Effector memory CD8-positive, alpha-beta T cell (primary cell): ENCODE measurements around the gene NELFA.
A peak's percentile ranks its signal among the peaks of the same experiment; 100 is the strongest.
"Not testable (repeated sequence)": the region's sequence is repeated elsewhere in the genome, so short reads cannot be mapped to it uniquely, and the experiment has no call there.

Experiments
- ATAC-seq: fragments of 150-1000 bp; cut with Tn5 transposase; replicated peaks from 2 replicates; pipeline ENCODE4 v1.10.0; 2021; ENCODE audit warnings: mild to moderate bottlenecking, moderate library complexity
- DNase-seq, 3 experiments: peaks; one replicate each; pipeline ENCODE4 v3.0.0; 2021
- H3K27ac Mint-ChIP-seq, 2 donors: one replicate each; pipeline ENCODE4 v1.8.0; 2022; ENCODE audit warnings: mild to moderate bottlenecking in 2 of 2, mixed read lengths in 2 of 2, moderate library complexity in 2 of 2
- H3K27me3 Mint-ChIP-seq, 2 donors: one replicate each; pipeline ENCODE4 v1.8.0; 2022; ENCODE audit warnings: mixed read lengths in 2 of 2
- H3K36me3 Mint-ChIP-seq: one replicate; pipeline ENCODE4 v1.8.0; 2022; ENCODE audit warnings: mild to moderate bottlenecking, moderate library complexity, mixed read lengths; ENCODE audit not compliant: insufficient read depth
- H3K4me1 Mint-ChIP-seq, 2 donors: one replicate each; pipeline ENCODE4 v1.8.0; 2022; ENCODE audit warnings: low read depth in 2 of 2, mixed read lengths in 2 of 2
- H3K4me3 Mint-ChIP-seq, 2 donors: one replicate each; pipeline ENCODE4 v1.8.0; 2022; ENCODE audit warnings: mild to moderate bottlenecking in 2 of 2, mixed read lengths in 2 of 2, moderate library complexity in 2 of 2
- H3K9me3 Mint-ChIP-seq, 2 donors: one replicate each; pipeline ENCODE4 v1.8.0; 2022; ENCODE audit warnings: mixed read lengths in 2 of 2

Gene NELFA

DNA sequence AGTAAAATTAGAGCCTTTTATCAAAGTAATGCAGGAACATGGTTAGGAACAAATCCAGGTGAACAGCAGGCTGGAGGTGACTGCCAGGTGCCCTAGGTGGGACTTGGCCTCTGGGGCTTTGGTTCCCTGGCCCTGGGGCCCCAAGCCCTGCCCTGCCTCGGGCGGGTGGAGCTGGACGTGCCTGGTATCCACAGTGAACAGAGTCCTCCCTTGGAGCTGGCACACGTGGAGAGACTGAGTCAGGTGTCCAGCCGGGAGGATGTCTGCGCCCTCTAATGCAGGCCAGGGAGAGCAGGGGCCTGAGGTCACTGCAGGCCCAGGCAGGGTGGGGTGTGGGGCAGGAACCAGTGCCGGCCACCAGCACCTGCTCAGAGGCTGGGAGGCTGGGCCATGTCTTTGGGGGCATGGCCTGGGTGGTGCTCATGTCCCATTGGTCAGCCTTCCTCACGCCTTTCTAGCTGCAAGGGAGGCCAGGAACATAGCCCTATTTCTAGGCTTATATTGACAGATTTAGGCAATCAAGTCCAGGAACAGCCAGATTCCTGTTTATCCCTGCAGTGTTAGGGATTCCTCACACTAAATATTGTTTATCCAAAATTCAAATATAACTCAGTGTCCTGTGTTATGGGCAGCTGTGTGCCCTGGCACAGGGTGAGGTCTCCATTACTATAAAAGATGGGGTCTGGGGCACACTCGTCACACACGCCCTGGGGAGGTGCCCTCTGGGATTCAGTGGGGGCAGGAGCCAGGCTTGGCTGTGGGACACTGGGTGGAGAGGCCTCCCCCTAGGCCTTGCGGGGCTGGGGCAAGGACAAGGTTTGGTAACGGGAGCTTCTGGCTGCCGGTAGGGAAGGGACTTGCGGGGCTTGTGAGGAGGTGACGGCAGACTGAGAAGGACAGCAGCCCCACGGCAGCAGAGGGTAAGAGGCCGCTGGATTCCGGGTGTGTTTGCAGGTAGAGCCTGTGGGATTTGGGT, 36.1 kb upstream of the NELFA start:
- Mint-ChIP-seq H3K9me3 (no peaks in the 10 kb centered on the region), H3K4me1 (peaks cover 0 to 9% of the 10 kb centered on the region in 2 donors), H3K36me3 (peaks cover 2% of the 10 kb centered on the region), H3K27ac (peak overlapping the region in 1 of 2 donors; percentile 38), H3K27me3 (peaks cover 10 to 34% of the 10 kb centered on the region in 2 donors), H3K4me3 (no peak overlapping the region)
- DNase-seq (no peak), ATAC-seq (no peak)

DNA sequence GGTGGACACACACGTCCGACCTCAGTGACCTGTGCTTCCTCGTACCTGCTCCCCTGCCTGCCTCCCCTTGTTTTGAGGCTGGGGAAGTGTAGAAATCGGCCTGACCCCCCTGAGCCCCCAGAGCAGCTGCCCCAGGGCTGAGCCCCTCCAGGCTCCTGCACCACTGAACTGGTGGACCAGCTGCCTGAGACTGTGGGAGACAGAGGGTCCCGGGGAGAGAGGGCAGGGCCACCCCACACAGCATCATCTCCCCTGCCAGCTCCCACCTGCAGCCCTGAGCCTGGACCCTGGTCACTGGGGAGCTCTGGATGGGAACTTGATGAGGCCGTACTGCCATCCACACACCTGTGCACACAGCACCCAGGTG, 35.3 kb upstream of the NELFA start:
- ATAC-seq (no peak), DNase-seq (no peak)
- Mint-ChIP-seq H3K27me3 (peaks cover 18 to 39% of the 10 kb centered on the region in 2 donors), H3K36me3 (peaks cover 2% of the 10 kb centered on the region), H3K4me3 (peak overlapping the region in 1 of 2 donors; percentile 21), H3K9me3 (no peaks in the 10 kb centered on the region), H3K27ac (peak overlapping the region; percentile 20 to 49), H3K4me1 (peaks cover 0 to 9% of the 10 kb centered on the region in 2 donors)

DNA sequence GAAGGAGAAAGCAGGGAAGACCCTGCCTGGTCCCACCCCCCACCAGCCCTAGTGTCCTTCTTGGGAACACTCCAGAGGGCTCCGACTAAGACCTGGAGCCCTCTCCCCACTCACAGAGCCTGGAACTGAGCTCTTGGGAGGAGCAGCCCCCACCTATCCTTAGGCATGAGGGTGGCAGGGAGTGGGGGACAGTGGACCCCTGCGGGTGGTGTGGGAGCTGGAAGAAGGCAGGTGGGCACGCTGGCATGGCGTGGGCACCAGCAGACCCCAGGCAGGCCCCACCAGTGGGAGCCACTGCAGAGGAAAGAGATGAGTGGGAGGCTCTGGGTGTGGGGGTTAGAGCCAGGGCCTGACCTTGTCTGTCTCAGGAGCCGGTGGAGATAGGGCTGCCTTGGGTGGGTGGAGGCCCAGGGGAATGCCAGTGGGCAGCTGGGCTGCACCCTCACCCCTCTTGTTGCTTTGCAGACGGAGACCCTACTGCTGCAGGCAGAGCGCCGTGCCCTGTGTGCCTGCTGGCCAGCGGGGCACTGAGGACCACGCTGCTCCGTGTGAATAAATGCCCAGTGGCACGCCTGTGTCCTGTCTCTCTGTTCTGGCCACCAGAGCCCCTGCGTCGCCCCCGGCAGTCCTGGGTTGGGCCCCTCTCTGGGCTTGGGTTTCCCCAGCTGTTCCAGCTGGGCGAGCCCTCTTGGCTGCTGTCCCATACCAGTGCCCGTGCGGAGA, 34.8 kb upstream of the NELFA start:
- no peak for DNase-seq
- Mint-ChIP-seq H3K4me1 (peaks cover 0 to 9% of the 10 kb centered on the region in 2 donors), H3K36me3 (peaks cover 2% of the 10 kb centered on the region), H3K27me3 (peaks cover 23 to 40% of the 10 kb centered on the region in 2 donors), H3K9me3 (no peaks in the 10 kb centered on the region), H3K27ac (peak overlapping the region; percentile 20 to 49), H3K4me3 (peak overlapping the region in 1 of 2 donors; percentile 82)
- ATAC-seq, result no peak

DNA sequence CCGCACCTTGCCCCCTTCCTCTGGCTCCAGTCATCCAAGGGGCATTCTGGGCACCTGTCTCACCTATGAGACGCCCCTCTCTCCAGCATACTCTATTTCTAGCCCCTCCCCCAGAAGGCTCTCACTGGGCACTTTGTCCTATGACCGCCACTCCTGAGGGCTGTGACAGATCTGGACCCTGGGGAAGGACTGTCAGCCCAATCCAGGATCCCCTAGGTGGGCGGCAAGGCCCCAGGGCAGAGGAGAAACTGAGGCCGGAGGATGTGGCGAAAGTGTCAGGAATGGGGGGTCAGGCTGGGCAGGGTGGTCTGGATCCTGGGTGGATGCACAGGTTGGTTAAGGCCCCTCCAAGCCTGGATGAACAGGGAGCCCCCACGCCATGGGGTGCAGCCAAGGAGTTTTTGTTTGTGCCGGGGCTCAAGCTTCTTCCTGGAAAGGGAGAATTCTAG, 34.2 kb upstream of the NELFA start:
- H3K9me3 Mint-ChIP-seq, result no peaks in the 10 kb centered on the region
- peak overlapping the region; percentile 71 to 82 for H3K4me3 Mint-ChIP-seq
- H3K27ac Mint-ChIP-seq, result no peak overlapping the region

DNA sequence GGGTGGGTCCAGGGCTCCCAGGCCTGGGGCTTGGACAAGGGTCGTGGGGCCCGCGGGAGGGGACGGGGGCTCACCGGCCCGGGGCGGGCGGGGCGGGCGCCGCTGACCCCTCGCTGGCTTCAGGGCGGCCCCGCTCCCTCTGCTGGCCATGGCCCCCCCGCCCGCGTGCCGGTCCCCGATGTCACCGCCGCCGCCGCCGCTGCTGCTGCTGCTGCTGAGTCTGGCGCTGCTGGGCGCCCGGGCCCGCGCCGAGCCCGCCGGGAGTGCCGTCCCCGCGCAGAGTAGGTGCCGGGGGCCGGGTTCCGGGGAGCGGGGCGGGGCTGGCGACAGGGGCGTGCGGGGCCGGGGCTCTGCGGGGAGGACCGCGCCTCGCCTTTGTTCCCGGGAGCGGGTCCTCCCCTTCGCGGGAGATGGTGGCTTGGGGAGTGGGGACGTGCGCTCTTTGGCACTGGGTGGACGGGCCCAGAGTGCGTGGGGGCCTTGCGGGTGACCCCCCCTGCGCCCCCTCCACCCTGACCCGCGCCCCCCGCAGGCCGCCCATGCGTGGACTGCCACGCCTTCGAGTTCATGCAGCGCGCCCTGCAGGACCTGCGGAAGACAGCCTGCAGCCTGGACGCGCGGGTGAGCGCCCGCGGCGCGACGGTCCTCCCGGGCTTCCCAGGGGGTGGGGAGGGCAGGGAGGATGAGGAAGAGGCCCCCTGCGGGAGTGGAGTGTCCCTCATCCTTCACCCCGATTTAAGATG, 33.6 kb upstream of the NELFA start:
- peak overlapping the region; percentile 79 to 82 for H3K4me3 Mint-ChIP-seq
- peak; percentile 31 to 41 (median 34) for DNase-seq
- no peak overlapping the region for H3K27ac Mint-ChIP-seq
- H3K36me3 Mint-ChIP-seq, result peaks cover 2% of the 10 kb centered on the region
- peaks cover 0 to 9% of the 10 kb centered on the region in 2 donors for H3K4me1 Mint-ChIP-seq
- peaks cover 24 to 31% of the 10 kb centered on the region in 2 donors for H3K27me3 Mint-ChIP-seq
- ATAC-seq, result peak; percentile 73
- no peaks in the 10 kb centered on the region for H3K9me3 Mint-ChIP-seq

More for the DNA sequence above, 34.2 kb upstream of the NELFA start:
- ATAC-seq (no peak), DNase-seq (no peak)
- Mint-ChIP-seq H3K4me1 (peaks cover 0 to 9% of the 10 kb centered on the region in 2 donors), H3K36me3 (peaks cover 2% of the 10 kb centered on the region), H3K27me3 (peaks cover 24 to 37% of the 10 kb centered on the region in 2 donors)

DNA sequence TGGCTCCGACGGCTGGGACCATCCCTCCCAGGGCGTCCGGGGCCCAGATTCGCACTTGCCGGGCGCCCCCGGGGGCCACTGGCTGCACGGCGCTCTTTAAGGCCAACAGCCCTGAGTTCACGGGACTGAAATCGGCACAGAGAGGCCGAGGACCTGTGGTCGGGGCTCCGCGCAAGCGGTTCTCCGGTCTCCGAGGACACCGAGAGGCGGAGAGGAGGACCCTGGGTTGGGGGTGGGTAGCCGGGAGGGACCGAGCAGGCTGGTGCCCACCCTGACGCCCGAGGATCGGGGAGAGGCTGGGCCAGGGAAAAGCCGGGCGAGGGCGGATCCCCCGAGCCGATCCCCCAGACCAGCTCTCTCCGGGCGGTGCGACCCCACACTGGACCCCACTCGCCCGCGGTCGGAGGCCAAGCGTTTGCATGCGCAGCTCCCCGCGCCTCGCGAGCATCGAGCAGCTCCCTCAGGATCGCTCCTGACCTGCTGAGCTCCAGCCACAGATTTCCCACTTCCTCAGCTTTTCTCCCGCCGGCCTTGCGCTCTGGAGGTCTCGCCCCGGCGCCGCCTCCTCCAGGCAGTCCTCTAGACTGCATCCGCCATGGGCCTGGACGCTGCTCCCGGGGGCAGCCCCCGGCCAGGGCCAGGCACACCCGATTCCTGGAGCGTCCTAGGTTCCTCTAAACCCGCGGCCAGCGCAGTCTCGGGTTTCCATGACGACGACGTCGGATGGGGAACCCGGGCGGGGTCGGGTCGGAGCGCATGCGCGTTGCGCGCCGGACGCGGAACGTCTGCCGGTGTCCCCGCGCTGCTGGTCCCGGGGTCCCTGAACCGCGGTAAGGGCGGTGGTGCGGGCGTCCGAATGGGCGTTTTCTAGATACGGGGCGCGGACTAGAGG, 32.7 kb upstream of the NELFA start:
- peak overlapping the region; percentile 79 to 82 for H3K4me3 Mint-ChIP-seq
- no peak overlapping the region for H3K27ac Mint-ChIP-seq
- DNase-seq, result peak; percentile 69 to 75 (median 72)
- H3K4me1 Mint-ChIP-seq, result peaks cover 0 to 9% of the 10 kb centered on the region in 2 donors
- no peaks in the 10 kb centered on the region for H3K9me3 Mint-ChIP-seq
- peaks cover 2% of the 10 kb centered on the region for H3K36me3 Mint-ChIP-seq
- peak; percentile 72 for ATAC-seq
- peaks cover 33 to 36% of the 10 kb centered on the region in 2 donors for H3K27me3 Mint-ChIP-seq

DNA sequence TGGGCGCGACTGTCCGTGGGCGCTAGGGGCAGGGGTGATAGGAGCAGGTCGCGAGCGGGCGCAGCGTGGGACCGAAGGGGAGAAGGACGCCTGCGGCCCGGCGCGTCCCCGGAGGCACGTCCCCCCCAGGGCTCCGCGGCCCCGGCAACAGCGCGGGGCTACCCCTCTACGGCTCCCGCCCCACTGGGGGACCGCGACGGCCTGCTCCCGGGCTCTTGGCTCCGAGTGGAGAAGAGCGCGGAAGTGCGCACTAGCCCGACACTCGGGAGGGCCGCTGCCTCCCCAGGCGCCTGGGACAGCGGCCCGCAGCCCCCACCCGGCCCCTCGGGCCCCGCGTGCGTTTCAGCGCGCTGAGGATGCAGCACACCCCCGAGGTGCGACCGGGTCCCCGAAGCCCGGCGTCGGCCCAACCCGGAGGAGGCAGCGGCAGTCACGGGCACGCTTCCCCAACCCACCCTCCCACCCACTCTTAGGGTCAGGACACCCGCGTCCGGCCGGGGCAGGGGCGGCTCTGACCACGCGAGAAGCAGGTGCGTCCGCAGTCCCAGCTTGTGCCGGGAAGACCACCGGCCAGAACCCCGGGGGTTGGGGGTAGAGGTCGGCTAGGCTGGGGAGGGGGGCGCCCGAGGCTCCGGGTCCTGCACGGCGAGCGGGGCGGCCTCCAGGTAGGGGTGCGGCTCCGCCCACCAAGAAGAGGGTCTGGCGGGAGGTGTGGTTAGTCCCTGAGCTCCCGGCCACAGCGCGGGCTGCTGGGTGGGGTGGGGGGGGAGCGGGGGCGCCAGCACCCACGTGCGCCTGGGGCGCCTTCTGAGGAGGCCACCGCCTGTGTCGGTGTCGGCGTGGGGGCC, 31.8 kb upstream of the NELFA start:
- Mint-ChIP-seq H3K4me1 (peaks cover 0 to 6% of the 10 kb centered on the region in 2 donors), H3K27me3 (peaks cover 35 to 37% of the 10 kb centered on the region in 2 donors), H3K36me3 (peaks cover 2% of the 10 kb centered on the region), H3K27ac (peak overlapping the region in 1 of 2 donors; percentile 12), H3K9me3 (no peaks in the 10 kb centered on the region), H3K4me3 (peak overlapping the region; percentile 79 to 82)
- ATAC-seq, result no peak
- no peak for DNase-seq

DNA sequence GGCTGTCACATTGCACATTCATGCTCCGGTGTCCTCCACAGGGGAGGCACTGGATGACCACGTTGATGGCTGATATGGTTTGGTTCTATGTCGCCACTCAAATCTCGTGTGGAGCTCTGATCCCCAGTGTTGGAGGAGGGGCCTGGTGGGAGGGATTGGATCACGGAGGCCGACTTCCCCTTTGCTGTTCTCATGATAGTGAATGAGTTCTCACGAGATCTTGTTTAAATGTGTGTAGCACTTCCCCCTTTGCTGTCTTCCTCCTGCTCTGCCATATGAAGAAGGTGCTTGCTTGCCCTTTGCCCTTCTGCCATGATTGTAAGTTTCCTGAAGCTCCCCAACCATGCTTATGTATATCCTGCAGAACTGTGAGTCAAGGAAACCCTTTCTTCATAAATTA, 28.1 kb upstream of the NELFA start:
- DNase-seq, result no peak
- Mint-ChIP-seq H3K9me3 (no peaks in the 10 kb centered on the region), H3K27ac (no peak overlapping the region), H3K36me3 (no peaks in the 10 kb centered on the region), H3K27me3 (peaks cover 51 to 64% of the 10 kb centered on the region in 2 donors), H3K4me1 (peaks cover 0 to 4% of the 10 kb centered on the region in 2 donors), H3K4me3 (no peak overlapping the region)
- ATAC-seq, result no peak

DNA sequence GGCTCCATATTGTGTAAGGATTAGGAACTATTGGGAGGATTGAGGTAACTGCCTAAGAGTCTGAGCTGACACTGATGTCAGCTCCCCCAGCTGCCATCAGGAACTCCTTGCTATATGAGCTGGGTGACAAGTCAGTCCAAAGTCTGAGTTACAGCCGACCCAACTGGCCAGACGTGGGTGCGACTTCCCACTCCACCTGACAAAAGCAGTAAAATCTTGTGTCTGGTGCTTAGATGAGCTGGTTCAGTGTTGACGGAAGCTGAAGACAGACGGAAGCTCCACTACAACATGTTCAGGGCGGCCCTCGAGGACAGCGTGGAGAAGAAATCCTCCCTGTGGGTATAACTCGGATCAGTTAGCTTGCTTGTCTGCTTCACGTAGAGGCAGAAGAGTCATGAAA, 27.6 kb upstream of the NELFA start:
- no peak for DNase-seq
- no peak for ATAC-seq
- Mint-ChIP-seq H3K27ac (no peak overlapping the region), H3K36me3 (no peaks in the 10 kb centered on the region), H3K4me3 (no peak overlapping the region), H3K4me1 (peaks cover 0 to 2% of the 10 kb centered on the region in 2 donors), H3K27me3 (peaks cover 52 to 67% of the 10 kb centered on the region in 2 donors), H3K9me3 (no peaks in the 10 kb centered on the region)

DNA sequence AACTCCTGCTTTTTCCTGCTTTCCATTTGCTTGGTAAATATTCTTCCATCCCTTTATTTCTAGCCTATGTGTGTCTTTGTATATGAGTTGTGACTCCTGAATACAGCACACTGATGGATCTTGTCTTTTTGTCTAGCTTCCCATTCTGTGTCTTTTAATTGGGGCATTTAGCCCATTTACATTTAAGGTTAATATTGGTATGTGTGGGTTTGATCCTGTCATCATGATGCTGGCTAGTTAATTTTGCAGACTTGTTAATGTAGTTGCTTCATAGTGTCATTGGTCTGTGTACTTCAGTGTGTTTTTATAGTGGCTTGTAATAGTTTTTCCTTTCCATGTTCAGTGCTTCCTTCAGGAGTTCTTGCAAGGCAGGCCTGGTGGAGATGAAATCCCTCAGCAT, 22.4 kb upstream of the NELFA start:
- not testable (repeated sequence) for H3K27ac Mint-ChIP-seq, H3K36me3 Mint-ChIP-seq, H3K4me3 Mint-ChIP-seq, H3K9me3 Mint-ChIP-seq, ATAC-seq, DNase-seq, H3K4me1 Mint-ChIP-seq
- peaks cover 48 to 71% of the 10 kb centered on the region in 2 donors for H3K27me3 Mint-ChIP-seq

DNA sequence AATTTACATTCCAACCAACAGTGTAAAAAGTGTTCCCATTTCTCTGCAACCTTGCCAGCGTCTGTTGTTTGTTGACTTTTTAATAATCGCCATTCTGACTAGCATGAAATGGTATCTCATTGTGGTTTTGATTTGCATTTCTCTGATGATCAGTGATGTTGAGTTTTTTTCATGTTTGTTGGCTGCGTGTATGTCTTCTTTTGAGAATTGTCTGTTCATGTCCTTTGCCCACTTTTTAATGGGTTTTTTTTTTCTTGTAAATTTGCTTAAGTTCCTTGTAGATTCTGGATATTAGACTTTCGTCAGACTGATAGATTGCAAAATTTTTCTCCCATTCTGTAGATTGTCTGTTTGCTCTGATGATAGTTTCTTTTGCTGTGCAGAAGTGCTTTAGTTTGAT, 18.3 kb upstream of the NELFA start:
- not testable (repeated sequence) for H3K4me1 Mint-ChIP-seq, H3K9me3 Mint-ChIP-seq, ATAC-seq, H3K4me3 Mint-ChIP-seq, H3K36me3 Mint-ChIP-seq, DNase-seq, H3K27ac Mint-ChIP-seq
- H3K27me3 Mint-ChIP-seq, result peaks cover 52 to 62% of the 10 kb centered on the region in 2 donors
